GM19468 (cell line): ENCODE results near the gene SLAMF9.
"Not testable (repeated sequence)": the region's sequence is repeated elsewhere in the genome, so short reads cannot be mapped to it uniquely, and the experiment has no call there.

ENCODE experiments used
- ATAC-seq: cut with Tn5 transposase; IDR thresholded peaks from one replicate; pipeline ENCODE4 v1.9.1; 2021; ENCODE audit warnings: mild to moderate bottlenecking, moderate library complexity, moderate number of reproducible peaks; ENCODE audit not compliant: unreplicated experiment; ENCODE audit errors: extremely low read depth

Gene SLAMF9

DNA sequence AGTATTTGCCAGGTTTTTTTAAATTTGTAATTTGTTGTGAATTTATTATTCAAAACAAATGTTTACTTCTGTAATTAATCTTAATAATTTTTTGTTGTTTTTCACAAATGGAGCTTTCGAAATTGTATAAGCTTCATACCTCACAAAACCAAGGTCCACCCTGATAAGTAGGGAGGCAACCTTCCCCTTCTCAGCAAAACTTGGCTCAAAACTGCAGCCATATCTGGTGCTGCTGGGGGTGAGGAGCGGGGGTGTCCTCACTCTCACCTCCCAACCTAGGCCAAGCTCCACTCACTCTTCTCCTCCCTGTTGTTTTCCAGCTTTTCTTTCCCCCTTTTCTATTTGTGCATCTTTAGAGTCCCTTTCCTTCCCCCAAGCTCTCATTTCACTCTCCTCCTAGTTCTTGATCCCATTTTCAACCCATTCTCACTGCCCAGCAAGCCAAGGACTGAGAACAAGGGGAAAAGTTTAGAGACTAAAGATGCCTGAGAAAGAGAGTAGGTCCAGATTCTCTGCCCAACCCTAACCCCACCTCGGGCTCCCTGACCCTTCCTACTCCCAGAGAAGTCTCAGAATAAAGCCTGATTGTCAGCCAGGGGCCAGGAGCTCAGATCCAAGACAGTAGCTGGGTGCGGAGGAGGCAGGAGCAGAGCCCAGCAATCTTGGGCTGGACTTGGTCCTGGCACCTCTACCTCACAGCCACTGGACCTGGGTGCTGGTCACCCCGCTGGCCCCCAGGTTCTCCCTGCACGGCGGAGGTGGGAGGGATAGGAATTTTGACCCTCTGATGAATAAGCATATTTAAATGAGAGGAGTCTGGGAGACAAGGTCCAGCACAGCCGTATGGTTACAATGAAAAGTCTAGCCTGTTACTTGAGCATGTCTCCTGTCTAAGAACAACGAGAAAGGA lies 45.8 kb downstream of the SLAMF9 start:
- no peak for ATAC-seq

DNA sequence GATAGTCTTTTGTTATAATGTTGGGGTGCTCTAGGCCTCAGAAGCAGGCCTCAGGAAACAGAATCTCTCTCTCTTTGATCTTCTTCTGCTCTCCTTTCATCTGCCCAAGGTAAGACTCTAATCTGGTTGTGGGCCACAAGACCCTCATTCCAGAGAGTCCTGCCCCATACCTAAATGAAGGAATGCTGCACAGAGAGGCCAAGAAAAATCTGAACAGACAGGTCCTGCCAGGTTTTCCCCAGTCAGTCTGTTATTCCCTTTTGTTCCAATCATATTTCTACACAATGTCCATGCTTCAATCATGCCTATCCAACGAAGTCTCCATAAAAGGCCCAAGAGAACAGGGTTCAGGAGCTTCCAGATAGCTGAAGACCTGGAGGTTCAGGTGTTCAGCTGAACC lies 47.1 kb downstream of the SLAMF9 start:
- no peak for ATAC-seq

- ATAC-seq, result not testable (repeated sequence)
Observed at GRCh38 chr1:159904036-159904435, 50.0 kb downstream of the SLAMF9 start.

GRCh38 chr1:159902541-159902940 lies 51.5 kb downstream of the SLAMF9 start:
- no peak for ATAC-seq
